Activated naive CD4-positive, alpha-beta T cell treated with anti-CD3 and anti-CD28 coated beads, Interleukin-2, amount 10 ng/mL, durations not matched to agents 7 days and 5 days (primary cell): ENCODE data around the gene A1BG.
A peak's percentile ranks its signal among the peaks of the same experiment; 100 is the strongest.
"Not testable (repeated sequence)": the region's sequence is repeated elsewhere in the genome, so short reads cannot be mapped to it uniquely, and the experiment has no call there.

Experiments
- CTCF ChIA-PET: fragments of 350-600 bp; sonication (Branson Sonifier 250); formaldehyde crosslinking; loops from one replicate; lab custom pipeline; 2021; ENCODE audit warnings: antibody characterized with exemption; lab: Charles Lee
- DNase-seq: peaks from one replicate; pipeline ENCODE4 v3.0.0-alpha.2; 2020
- H3K27ac Mint-ChIP-seq: one replicate; pipeline ENCODE4 v1.8.0; 2021; ENCODE audit warnings: mild to moderate bottlenecking, moderate library complexity, mixed read lengths
- H3K27me3 Mint-ChIP-seq: one replicate; pipeline ENCODE4 v1.8.0; 2021; ENCODE audit warnings: mild to moderate bottlenecking, mixed read lengths
- H3K36me3 Mint-ChIP-seq: one replicate; pipeline ENCODE4 v1.8.0; 2021; ENCODE audit warnings: mixed read lengths
- H3K4me1 Mint-ChIP-seq: one replicate; pipeline ENCODE4 v1.8.0; 2021; ENCODE audit warnings: mixed read lengths
- H3K4me3 Mint-ChIP-seq: one replicate; pipeline ENCODE4 v1.8.0; 2021; ENCODE audit warnings: mild to moderate bottlenecking, moderate library complexity, mixed read lengths
- H3K9me3 Mint-ChIP-seq: one replicate; pipeline ENCODE4 v1.8.0; 2021; ENCODE audit warnings: mixed read lengths

A1BG gene

DNA sequence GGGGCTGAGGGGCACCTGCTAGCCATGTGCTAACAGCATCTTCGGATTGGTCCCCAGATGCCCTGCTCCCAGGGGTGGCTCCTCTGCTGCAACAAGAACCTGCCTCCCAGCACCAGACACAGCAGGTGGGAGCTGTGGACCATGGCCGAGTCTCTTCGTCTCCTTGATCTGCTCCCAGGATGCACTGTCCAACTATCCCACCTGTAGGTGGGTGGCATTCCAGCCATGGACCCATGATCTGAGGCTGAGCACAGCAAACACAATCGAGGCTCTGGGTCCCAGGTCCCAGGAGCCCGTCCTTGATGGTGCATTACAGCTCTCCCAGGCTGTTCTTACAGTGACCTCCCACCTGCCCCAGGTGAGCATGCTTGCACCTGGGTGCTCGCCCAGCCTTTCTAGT is 26.0 kb upstream of the A1BG start:
- CTCF ChIA-PET, result interaction anchor here (1.4 kb wide), 1 partner anchor 139 kb away, joined by 3 read pairs; no protein-coding TSS in a partner anchor

DNA sequence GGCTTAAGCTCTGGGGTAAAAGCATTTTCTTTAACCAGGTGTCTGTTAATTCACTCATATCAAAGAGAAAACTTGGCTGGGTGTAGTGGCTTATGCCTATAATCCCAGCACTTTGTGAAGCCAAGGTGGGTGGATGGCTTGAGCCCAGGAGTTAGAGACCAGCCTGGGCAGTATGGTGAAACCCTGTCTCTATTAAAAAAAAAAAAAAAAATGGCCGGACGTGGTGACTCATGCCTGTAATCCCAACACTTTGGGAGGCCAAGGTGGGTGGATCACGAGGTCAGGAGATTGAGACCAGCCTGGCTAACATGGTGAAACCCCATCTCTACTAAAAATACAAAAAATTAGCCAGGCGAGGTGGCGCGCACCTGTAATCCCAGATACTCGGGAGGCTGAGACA is 23.4 kb upstream of the A1BG start:
- not testable (repeated sequence) for H3K27ac Mint-ChIP-seq, H3K36me3 Mint-ChIP-seq, H3K27me3 Mint-ChIP-seq, H3K4me3 Mint-ChIP-seq, H3K9me3 Mint-ChIP-seq, DNase-seq
- CTCF ChIA-PET, result interaction anchor here (0.9 kb wide), 1 partner anchor 14 kb away, joined by 5 read pairs; no protein-coding TSS in a partner anchor
- H3K4me1 Mint-ChIP-seq, result peaks cover 18% of the 10 kb centered on the region

More for the DNA sequence above, 26.0 kb upstream of the A1BG start:
- no peaks in the 10 kb centered on the region for H3K9me3 Mint-ChIP-seq
- no peaks in the 10 kb centered on the region for H3K36me3 Mint-ChIP-seq
- peak overlapping the region; percentile 84 for H3K4me3 Mint-ChIP-seq
- no peaks in the 10 kb centered on the region for H3K27me3 Mint-ChIP-seq
- peaks cover 28% of the 10 kb centered on the region for H3K4me1 Mint-ChIP-seq
- no peak overlapping the region for H3K27ac Mint-ChIP-seq
- DNase-seq, result no peak

DNA sequence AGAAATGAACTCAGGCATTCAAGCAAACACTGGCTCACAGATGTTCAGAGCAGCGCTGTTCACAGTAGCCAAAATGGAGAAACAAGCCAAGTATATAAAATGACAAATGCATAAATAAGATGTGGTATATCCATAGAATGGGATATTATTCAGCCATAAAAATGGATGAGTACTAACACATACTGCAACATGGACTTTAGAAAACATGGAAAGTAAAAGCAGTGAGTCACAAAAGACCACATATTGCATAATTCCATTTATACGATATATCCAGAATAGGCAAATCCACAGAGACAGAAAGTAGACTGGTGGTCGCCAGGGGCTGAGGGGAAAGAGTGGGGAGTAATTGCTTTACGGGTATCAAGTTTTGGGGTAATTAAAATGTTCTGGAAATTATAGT is 20.9 kb upstream of the A1BG start:
- H3K27ac Mint-ChIP-seq, result no peak overlapping the region
- H3K27me3 Mint-ChIP-seq, result no peaks in the 10 kb centered on the region
- no peak overlapping the region for H3K4me3 Mint-ChIP-seq
- no peak for DNase-seq
- H3K4me1 Mint-ChIP-seq, result peaks cover 3% of the 10 kb centered on the region
- no peaks in the 10 kb centered on the region for H3K36me3 Mint-ChIP-seq
- H3K9me3 Mint-ChIP-seq, result no peaks in the 10 kb centered on the region
- CTCF ChIA-PET, result no interaction called here

DNA sequence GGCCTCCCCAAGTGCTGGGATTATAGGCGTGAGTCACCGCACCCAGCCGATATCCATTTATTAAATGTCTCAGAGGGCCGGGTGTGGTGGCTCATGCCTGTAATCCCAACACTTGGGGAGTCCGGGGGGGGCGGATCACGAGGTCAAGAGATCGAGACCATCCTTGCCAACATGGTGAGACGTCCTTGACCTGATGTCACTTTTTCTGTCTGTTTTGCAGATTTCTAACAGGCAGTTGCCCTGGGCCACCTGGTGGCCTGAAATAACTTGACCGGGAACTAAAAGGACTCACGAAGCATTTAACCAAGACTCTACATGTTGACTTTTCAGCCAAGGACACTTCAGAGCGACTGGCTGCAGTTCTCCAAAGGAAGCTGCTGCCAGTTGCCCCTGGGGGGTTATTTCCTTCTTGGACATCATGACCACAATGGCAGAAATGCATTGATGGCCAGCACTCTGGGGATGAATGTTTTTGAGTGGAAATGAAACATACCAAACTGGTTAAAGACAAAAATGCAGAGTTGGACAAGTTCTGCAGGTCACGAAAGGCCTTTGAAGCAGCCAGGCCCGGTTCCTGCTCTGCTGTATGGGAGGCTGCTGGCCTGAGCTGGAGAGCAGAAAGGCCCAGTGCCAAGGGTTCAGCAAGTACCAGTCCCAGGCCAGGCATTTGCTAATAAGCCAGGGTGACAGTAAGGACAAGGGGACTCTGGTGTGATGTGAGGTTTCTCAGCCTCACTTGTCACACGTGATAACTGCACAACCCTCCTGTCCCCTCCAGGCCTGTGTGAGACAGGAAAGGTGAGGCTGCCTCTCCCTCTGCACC is 19.2 kb upstream of the A1BG start:
- no peak for DNase-seq
- no peak overlapping the region for H3K27ac Mint-ChIP-seq
- no peaks in the 10 kb centered on the region for H3K36me3 Mint-ChIP-seq
- CTCF ChIA-PET, result no interaction called here
- H3K27me3 Mint-ChIP-seq, result no peaks in the 10 kb centered on the region
- no peak overlapping the region for H3K4me3 Mint-ChIP-seq
- H3K4me1 Mint-ChIP-seq, result no peaks in the 10 kb centered on the region
- H3K9me3 Mint-ChIP-seq, result no peaks in the 10 kb centered on the region

- Mint-ChIP-seq H3K9me3 (no peaks in the 10 kb centered on the region), H3K27me3 (no peaks in the 10 kb centered on the region), H3K36me3 (no peaks in the 10 kb centered on the region), H3K27ac (no peak overlapping the region), H3K4me1 (peaks cover 4% of the 10 kb centered on the region), H3K4me3 (no peak overlapping the region)
- DNase-seq, result no peak
- CTCF ChIA-PET, result no interaction called here
Measured at GRCh38 chr19:58368561-58369360, 15.5 kb upstream of the A1BG start.

DNA sequence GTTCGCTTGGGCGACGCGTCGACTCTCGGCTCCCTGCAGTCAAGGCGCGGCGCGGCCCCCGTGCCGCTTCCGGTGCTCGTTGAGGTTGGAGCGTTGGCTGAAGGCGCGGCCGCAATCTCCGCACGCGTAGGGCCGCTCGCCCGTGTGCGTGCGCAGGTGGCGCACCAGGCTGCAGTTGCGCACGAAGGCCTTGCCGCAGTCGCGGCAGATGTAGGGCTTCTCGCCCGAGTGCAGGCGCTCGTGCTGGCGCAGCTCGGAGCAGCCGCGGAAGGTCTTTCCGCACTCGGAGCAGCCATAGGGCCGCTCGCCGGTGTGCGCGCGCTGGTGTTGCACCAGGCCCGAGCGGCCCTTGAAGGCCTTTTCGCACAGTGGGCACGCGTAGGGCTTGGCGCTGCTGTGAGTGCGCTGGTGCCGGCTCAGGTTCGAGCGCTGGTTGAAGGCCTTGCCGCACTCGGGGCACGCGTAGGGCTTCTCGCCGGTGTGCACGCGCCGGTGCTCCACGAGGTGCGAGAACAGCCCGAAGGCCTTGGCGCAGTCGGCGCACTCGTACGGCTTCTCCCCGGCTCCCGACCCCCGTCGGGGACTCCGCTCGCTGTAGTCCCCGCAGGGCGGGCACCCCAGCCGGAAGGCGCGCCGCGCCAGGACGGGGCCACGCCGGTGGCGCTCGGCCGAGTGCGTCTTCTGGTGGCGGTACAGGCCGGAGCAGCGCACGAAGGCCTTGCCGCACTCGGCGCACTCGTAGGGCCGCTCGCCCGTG is 14.6 kb upstream of the A1BG start:
- Mint-ChIP-seq H3K9me3 (no peaks in the 10 kb centered on the region), H3K27me3 (no peaks in the 10 kb centered on the region), H3K36me3 (no peaks in the 10 kb centered on the region), H3K4me3 (no peak overlapping the region), H3K4me1 (peaks cover 6% of the 10 kb centered on the region), H3K27ac (no peak overlapping the region)
- CTCF ChIA-PET, result no interaction called here
- DNase-seq, result no peak

- peak; percentile 7 for DNase-seq
- Mint-ChIP-seq H3K4me3 (no peak overlapping the region), H3K27ac (no peak overlapping the region), H3K9me3 (no peaks in the 10 kb centered on the region), H3K36me3 (no peaks in the 10 kb centered on the region), H3K4me1 (peaks cover 14% of the 10 kb centered on the region), H3K27me3 (peaks cover 3% of the 10 kb centered on the region)
- CTCF ChIA-PET, result no interaction called here
Measured at GRCh38 chr19:58366585-58367430, 13.5 kb upstream of the A1BG start.

DNA sequence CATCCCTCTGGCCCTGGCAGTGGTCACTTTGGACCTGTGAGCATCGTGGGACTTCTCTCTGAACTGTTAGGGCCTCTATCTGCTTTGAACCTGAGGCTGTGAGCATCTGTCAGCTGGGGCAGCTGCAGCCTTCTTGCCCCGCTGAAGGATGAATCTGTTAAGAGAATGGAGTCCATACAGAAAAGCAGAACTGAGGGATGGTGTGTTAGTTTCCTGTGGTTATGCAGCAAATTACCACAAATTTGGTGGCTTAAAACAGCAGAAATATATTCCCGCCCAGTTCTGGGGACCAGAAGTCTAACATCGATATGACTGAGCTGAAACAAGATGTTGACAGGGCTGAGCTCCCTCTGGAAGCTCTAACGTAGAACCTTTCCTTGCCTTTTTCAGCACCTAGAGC is 10.9 kb upstream of the A1BG start:
- H3K4me3 Mint-ChIP-seq, result no peak overlapping the region
- CTCF ChIA-PET, result interaction anchor here (1.1 to 1.8 kb wide), 2 partner anchors 156 to 217 kb away, joined by 4 to 5 read pairs; partner anchors contain the start of gene ZBTB45
- H3K27ac Mint-ChIP-seq, result no peak overlapping the region

GRCh38 chr19:58362272-58362994 is 9.1 kb upstream of the A1BG start, which contains the start of gene ZNF497:
Gene ZNF497, minus strand, starts transcription at chr19:58362751. Its CDS starts 5,116 bp downstream, at chr19:58357635.
- peaks cover 11% of the 10 kb centered on the region for H3K27me3 Mint-ChIP-seq
- H3K4me3 Mint-ChIP-seq, result peak within 1 kb of the TSS; percentile 79
- peak; percentile 98 for DNase-seq
- peaks cover 24% of the 10 kb centered on the region for H3K4me1 Mint-ChIP-seq
- CTCF ChIA-PET, result interaction anchor here (0.7 to 1.8 kb wide), 5 partner anchors 12 to 218 kb away, joined by 3 to 5 read pairs (median 4); partner anchors contain the start of genes ZNF324B and ZNF544
- H3K27ac Mint-ChIP-seq, result peak within 1 kb of the TSS; percentile 86
- H3K9me3 Mint-ChIP-seq, result no peaks in the 10 kb centered on the region
- H3K36me3 Mint-ChIP-seq, result no peaks in the 10 kb centered on the region

More for the DNA sequence above, 10.9 kb upstream of the A1BG start:
- H3K9me3 Mint-ChIP-seq, result no peaks in the 10 kb centered on the region
- no peak for DNase-seq
- peaks cover 21% of the 10 kb centered on the region for H3K4me1 Mint-ChIP-seq
- H3K36me3 Mint-ChIP-seq, result no peaks in the 10 kb centered on the region
- peaks cover 5% of the 10 kb centered on the region for H3K27me3 Mint-ChIP-seq

DNA sequence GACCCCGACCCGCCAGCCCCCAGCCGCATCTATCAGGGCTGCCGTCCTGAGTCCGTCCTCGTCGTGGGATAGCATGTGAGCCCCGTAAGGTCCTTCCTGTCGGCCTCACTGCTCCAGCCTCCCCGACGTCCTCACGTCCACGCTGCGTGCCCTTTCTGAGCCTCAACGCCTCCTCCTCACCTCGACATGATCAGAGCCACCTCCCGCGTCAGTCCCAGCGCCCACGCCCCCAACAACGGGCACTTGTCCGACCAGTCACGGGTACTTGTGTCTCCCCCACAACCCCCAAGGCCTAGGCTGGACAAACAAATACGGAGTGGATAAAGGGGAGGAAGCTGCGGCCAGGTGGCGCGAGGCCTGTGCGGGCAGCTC is 8.6 kb upstream of the A1BG start:
- peak; percentile 52 for DNase-seq
- Mint-ChIP-seq H3K27ac (peak overlapping the region; percentile 86), H3K36me3 (no peaks in the 10 kb centered on the region), H3K4me3 (peak overlapping the region; percentile 79), H3K9me3 (no peaks in the 10 kb centered on the region), H3K27me3 (peaks cover 17% of the 10 kb centered on the region), H3K4me1 (peaks cover 28% of the 10 kb centered on the region)
- CTCF ChIA-PET, result interaction anchor here (0.9 to 1.4 kb wide), 2 partner anchors 11 to 133 kb away, joined by 3 to 4 read pairs; partner anchors contain the start of gene ZNF544

- H3K27me3 Mint-ChIP-seq, result peaks cover 41% of the 10 kb centered on the region
- no peak for DNase-seq
- no peak overlapping the region for H3K4me3 Mint-ChIP-seq
- peaks cover 37% of the 10 kb centered on the region for H3K4me1 Mint-ChIP-seq
- H3K27ac Mint-ChIP-seq, result no peak overlapping the region
- CTCF ChIA-PET, result interaction anchor here (1.5 kb wide), 1 partner anchor 162 kb away, joined by 5 read pairs; the partner anchor contains the start of gene ZBTB45
- peaks cover 4% of the 10 kb centered on the region for H3K9me3 Mint-ChIP-seq
- peaks cover 3% of the 10 kb centered on the region for H3K36me3 Mint-ChIP-seq
Measured at GRCh38 chr19:58357481-58358145, 4.3 kb upstream of the A1BG start.
